DMS79 (cell line): Measurements from ENCODE around the gene NARS2.
"Not testable (repeated sequence)": the region's sequence is repeated elsewhere in the genome, so short reads cannot be mapped to it uniquely, and the experiment has no call there.

ENCODE experiments used
- DNase-seq: peaks from one replicate; lab custom pipeline; 2025; lab: John Stamatoyannopoulos, UW

NARS2 gene

DNA sequence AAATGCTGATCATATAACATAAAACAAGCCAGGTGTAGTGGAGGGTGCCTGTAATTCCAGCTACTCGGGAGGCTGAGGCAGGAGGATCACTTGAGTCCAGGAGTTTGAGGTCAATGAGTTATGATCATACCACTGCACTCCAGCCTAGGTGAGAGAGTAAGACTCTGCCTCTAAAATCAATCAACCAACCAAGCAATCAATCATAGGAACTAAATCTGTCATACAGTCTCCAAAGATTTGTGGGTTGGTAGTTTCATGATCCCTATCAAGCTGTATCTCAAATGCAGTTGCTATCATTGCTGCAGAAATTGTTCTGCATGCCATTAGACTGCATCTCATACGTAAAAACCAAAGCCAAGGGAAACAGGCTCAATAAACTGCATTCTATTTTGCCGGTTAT is 33.1 kb downstream of the NARS2 start:
- DNase-seq, result no peak

DNA sequence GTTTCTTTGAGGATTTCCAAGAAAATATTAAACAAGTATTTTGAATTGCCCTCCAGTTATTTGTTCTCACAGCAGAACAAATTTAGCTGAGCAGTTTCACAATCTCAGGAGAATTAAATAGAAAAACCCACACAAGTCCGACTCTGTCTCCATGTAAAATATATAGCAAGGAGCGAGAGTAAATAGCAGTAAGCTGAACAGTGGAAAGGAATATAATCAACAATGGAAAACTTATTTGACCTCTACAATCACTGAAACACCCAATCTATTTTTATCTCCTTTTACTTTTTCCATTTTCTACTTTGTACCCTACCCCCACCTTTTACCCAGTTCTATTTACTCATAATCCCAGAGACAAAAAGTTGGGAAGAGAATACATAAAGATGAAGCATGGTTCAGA is 34.4 kb downstream of the NARS2 start:
- DNase-seq, result no peak

GRCh38 chr11:78539506-78539905 is 35.2 kb downstream of the NARS2 start:
- DNase-seq, result no peak

DNA sequence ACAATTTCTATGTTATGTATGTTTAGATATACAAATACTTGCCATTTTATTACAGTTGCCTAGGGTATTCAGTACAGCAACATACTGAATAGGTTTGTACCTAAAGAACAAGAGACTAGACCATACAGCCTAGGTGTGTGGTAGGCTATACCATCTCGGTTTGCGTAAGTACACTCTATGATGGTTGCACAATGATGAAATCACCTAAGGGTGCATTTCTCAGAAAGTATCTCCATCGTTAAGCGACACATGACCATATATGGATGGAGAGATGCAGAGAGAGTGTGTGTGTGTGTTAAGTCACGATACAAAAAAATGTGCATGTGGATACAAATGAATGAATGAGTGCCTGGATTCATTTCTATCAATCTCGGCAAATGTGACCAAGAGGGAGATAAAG is 37.7 kb downstream of the NARS2 start:
- no peak for DNase-seq

GRCh38 chr11:78535920-78536319 is 38.7 kb downstream of the NARS2 start:
- DNase-seq, result no peak

- DNase-seq, result no peak
Measured at GRCh38 chr11:78535027-78535426, 39.6 kb downstream of the NARS2 start.

GRCh38 chr11:78533399-78533798 is 41.3 kb downstream of the NARS2 start:
- DNase-seq, result no peak

- no peak for DNase-seq
Measured at GRCh38 chr11:78532991-78533390, 41.7 kb downstream of the NARS2 start.

DNA sequence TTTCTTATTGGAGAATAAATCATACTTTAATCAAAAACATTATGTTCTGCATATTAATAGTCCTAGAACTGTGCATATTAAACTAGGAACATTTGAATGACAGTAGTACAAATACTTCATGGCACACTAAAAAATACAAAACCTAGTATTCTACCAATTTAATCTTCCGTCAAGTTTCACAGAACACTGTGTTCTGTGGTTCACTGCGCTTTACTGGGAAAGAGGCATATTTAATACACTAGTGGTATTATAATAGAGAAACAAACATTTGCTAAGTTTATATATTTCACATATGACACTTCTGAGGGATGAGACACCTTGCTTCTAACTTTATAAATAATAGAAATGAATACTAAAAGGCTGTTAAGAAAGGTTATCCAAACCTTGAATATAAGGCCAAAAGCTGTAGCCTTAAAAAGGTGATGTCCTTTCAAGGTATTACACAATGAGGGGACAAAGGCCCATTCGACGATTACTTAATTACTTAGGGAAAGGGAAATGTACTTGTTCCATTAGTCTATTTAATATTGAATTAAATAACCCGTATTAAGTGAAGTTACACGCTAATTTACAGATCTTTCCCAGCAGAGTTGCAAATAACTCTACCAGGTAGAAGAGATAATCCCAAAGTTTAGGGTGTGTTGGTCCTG is 48.0 kb downstream of the NARS2 start:
- DNase-seq, result no peak

GRCh38 chr11:78525720-78526119 is 48.9 kb downstream of the NARS2 start:
- no peak for DNase-seq

DNA sequence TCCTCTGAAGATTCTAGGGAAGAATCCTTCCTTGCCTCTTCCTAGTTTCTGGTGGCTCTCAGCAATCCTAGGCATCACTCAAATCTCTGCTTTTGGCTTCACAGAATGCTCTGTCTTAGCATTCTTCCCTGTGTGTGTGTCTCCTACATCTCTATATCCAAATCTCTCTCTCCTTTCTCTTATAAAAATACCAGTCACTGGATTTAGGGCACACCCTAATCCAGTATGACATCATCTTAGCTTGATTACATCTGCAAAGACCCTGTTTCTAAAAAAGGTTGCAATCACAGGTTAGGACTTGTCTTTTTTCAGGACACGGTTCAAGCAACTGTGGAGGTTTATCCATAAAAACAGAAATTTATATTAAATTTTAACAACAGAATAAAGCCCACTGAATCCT is 54.4 kb downstream of the NARS2 start:
- DNase-seq, result no peak

DNA sequence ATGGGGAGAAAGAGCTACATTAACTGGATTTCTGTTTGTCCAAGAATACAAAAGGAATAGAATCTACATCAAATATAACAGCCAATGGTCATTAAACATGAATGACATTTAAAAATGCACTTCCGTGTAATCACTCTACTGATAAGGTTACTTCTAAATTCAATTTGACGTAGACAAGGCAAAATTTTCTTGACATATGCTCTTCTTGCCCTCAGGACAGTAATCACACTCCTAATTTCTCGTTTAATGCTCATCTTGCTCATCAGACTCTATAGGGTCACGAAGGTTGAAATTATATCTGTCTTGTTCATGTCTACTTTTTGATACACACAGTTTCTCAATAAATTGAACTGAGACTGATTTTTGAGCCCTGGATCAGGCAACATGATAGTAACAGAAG is 58.4 kb downstream of the NARS2 start:
- DNase-seq, result no peak

DNA sequence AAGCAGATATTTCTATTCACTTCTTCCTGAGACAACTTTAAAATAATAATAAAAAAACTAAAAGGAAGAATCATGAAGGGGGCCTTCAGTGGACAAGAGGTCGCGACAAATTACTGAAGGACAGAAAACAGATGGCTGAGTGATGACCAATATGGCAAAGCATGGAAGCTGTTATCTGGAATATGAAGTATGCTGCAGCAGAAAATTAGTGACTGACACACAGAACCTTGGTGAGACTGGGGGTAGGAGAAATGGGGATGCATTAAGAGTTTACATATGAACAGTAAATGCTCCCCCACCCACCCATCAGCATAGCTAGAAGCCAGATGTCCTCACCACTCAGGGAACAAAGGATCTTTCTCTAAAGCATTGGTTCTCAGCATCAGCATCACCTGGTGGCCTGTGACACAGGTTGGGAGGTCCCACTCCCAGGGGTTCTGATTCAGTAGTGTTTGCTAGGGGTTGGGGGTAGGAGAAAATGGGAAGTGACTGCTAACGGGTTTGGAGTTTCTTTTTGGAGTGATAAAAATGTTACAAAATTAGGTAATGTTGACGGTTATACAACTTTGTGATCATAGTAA is 59.7 kb downstream of the NARS2 start:
- DNase-seq, result no peak

- not testable (repeated sequence) for DNase-seq
Measured at GRCh38 chr11:78513085-78513484, 61.6 kb downstream of the NARS2 start.

GRCh38 chr11:78510597-78510996 is 64.1 kb downstream of the NARS2 start:
- no peak for DNase-seq

DNA sequence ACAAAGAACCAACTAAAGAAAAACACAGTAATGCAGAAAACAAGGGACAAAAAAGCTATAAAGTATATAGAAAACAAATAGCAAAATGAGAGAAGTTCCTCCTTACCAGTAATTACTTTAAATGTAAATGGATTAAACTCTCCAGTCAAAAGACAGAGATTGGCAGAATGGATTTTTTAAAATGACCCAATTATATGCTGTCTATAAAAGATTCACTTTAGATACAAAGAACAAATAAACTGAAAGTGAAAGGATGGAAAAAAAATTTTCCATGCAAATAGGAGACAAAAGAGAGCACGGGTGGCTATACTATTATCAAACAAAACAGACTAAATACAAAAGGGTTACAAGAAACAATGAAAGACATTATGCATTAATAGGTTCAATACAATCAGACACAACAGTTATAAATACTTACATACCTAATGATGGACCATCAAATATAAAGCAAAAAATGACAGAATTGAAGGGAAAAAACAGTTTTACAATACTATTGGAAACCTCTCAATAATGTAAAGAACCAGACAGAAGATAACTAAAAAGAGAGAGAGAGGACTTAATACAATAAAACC is 64.6 kb downstream of the NARS2 start:
- no peak for DNase-seq

DNA sequence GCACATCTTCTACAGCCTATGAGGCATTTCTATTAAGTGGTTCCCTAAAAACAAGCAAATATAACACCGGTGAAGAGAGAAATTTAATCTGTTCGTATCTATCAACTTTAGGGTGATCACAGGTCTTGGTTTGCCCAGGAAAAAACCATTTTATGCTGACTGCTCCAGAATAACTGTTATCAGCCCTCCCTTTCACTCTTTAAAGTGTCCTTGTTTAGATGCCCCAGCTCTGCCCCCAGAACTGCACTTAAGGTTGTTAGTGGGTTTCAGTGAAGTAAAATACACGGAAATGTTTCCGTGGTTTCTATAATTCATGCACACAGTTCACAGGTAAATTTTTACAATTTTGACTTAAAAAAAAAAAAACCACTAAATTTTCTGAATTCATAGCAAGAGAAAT is 70.0 kb downstream of the NARS2 start:
- DNase-seq, result no peak

DNA sequence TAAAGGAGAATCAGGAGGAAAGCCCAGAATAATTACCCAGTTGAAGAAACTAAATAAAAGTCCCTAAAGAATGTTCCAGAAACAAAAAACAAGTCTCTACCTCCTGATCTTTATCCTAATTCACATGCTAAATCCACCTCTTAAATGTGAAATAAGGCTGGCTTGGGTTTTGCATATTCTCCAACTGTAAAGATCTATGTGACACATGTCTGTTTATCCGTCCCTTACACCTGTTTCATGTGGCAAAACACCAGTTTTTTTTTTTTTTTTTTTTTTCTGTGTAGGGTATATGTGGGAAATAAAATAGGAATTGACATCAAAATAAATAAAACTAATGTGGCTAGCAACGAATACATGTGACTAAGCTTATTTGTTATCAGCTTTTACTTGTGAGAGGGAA is 70.5 kb downstream of the NARS2 start:
- DNase-seq, result no peak

GRCh38 chr11:78499971-78500370 is 74.7 kb downstream of the NARS2 start:
- DNase-seq, result no peak

DNA sequence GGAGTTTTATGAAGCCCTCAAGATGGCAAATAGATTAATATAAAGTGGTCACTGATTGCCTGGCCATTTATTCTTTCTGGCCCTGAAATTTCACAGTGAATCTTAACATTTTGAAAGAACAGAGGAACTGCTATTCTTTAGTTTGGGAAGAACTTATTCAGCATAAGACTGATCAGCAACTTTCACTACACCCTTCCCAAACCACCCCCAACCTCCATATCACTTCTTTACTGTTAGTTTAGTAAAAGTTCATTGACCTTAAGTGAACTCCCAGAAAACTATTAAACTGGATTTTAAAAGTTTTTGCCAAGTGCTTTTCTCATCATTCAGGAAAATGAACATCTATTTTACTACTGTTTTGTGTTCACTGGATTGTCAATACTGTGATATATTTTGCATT is 77.4 kb downstream of the NARS2 start:
- DNase-seq, result no peak

DNA sequence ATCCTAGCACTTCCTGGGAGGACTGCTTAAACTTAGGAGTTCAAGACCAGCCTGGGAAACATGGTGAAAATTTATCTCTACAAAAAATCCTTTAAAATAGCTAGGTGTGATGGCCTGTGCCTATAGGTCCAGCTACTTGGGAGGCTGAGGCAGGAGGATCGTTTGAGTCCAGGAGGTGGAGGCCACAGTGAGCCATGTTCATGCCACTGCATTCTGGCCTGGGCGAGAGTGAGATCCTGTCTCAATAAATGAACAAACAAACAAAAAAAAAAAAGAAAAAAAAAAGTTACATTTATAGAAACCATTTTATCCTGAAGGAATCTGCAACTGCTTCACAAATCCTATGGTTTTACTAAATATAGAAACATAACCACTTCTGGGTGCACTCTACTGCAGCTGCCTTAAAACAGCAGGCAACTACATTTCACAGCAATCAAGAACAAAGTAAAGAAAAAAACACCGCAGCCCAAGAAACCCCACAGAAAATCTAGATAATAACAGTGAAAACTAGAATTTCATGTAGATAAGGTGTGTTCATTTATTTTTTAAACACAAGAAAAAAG is 81.2 kb downstream of the NARS2 start:
- no peak for DNase-seq

GRCh38 chr11:78492973-78493372 is 81.7 kb downstream of the NARS2 start:
- no peak for DNase-seq

GRCh38 chr11:78489184-78489583 is 85.5 kb downstream of the NARS2 start:
- no peak for DNase-seq

GRCh38 chr11:78478536-78478935 is 96.1 kb downstream of the NARS2 start:
- no peak for DNase-seq
